Fibroblast of pulmonary artery (primary cell): ENCODE measurements around the gene AGPAT4.

Experiments used
- DNase-seq: peaks from one replicate; pipeline ENCODE4 v3.0.0-alpha.2; 2010; ENCODE audit warnings: low read depth
- H3K4me3 ChIP-seq: replicated peaks from 2 replicates; pipeline ENCODE4 v1.5.1; 2011; ENCODE audit warnings: low read depth, mild to moderate bottlenecking, control low read depth, low read length, moderate library complexity
- TF ChIP-seq, protein P1 (sequence below): IDR thresholded peaks from 2 replicates; pipeline ENCODE4 v1.5.1; 2011; ENCODE audit warnings: mild to moderate bottlenecking, control low read depth, low read length, inconsistent platforms; ENCODE audit errors: missing control alignments

Gene AGPAT4

DNA sequence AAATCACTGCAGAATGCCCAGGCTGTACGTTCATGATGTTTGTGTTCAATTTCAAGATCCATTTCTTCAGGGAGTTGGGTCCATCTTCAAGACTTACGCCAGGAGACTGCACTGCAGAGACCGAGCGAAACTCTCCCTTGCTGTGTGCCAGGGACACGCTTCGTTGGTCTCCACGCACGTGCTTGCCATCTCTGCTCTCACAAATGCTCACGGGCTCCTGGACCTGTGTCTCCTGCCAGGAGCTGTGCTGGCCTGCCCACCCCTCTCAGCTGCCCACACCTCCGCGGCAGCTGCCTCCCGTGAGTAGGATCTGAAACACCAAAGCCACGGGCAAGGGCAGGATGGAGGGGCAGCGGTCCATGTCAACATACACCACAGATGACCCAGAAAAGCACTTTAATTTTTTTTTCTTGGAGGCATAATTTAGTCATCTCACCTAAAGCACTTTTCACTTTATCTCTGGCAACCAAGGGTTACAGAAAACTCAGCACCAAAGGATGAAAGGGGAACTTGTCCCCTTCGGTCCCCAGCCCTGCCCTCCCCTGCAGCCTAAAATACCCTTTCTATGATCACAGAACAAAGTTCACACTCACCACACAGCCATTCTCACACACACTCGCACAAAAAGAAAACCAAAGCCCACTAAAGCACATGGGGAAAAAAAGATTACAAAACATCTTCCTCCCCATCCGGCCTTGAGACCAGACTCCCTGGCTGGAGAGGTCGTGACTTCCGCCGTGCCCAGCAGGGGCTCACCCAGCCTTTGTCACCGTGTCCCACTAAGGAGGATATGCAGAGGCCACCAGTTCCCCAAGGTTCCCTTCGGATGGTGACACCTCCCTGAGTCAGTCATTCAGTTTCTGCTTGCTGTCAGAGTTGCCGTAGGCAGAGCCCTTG lies 137.9 kb downstream of the AGPAT4 start:
- no peak for DNase-seq
- TF ChIP-seq, protein P1, sequence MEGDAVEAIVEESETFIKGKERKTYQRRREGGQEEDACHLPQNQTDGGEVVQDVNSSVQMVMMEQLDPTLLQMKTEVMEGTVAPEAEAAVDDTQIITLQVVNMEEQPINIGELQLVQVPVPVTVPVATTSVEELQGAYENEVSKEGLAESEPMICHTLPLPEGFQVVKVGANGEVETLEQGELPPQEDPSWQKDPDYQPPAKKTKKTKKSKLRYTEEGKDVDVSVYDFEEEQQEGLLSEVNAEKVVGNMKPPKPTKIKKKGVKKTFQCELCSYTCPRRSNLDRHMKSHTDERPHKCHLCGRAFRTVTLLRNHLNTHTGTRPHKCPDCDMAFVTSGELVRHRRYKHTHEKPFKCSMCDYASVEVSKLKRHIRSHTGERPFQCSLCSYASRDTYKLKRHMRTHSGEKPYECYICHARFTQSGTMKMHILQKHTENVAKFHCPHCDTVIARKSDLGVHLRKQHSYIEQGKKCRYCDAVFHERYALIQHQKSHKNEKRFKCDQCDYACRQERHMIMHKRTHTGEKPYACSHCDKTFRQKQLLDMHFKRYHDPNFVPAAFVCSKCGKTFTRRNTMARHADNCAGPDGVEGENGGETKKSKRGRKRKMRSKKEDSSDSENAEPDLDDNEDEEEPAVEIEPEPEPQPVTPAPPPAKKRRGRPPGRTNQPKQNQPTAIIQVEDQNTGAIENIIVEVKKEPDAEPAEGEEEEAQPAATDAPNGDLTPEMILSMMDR: no peak
- no peak overlapping the region for H3K4me3 ChIP-seq

DNA sequence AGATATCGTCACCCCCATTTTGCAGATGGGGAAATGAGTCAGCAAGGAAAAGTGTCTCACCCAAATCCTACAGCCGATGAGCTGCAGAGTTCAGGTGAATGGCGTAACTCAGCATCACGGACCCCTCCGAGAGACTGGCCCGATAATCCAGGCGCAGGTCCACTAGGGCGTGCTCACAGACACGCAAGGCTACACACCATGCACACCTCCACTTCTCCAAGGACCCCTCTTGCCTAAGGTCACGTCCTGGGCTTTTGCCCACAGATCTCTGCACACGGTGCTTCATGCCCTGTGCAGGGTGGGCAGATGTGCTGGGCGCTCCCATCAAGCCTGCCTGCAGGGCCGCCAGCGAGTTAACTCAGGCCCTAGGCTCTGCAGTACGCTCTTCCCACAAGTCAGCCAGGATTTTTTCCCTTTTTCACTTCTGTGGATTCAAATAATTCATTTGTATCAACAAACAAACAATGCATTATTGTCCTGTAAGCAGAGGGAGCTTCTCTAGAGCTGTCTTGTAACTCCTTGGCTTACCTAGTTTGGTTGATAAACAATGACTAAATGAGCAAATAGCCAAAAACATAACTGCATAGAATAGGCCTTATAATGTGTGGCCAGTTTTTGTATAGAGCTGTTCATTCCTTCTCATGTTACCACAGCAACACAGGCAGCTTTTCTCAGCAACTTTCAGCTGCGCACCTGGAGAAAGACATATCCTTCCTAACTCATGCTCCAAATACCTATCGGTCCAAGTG lies 139.1 kb downstream of the AGPAT4 start:
- DNase-seq: no peak
- TF ChIP-seq, protein P1: no peak
- no peak overlapping the region for H3K4me3 ChIP-seq

DNA sequence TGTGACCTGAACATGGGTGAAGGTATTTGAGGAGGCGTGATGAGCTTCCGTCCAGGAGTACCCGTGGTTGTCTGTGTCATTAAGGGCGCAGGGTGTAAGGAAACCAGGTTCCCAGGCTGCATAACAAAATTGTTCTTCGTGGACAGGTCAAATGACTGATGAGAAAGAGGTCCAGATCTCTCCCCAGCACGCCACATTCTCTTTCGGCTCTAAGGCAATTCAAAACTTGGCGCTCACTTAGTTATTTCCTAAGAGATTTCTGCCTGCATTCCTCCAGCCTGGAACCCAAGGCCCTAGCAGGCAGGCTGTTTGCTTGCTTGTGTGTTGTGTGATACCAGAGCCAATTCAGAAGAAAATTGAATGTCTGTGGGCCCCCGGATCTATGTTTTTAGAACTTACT lies 139.9 kb downstream of the AGPAT4 start:
- H3K4me3 ChIP-seq: no peak overlapping the region
- peak; percentile 7 for DNase-seq
- TF ChIP-seq, protein P1: no peak

DNA sequence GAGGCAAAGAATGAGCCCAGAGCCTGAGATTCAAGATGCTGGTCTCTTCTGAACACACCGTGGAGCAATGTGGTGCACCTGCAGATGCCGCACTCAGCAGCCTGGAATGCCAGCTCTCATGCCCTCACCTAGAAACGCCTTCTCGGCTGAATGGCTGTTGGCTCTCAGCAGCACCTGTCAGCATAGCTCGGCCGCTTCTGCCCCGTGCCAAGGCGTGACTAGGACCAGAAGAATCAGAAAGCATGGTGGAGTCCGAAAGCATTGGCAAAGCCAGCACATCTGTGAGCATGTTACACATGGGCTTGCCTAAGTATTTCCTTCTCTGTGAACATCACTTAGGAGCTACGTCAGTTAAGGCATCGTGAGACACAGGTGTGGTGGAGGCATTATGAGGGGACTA lies 141.5 kb downstream of the AGPAT4 start:
- TF ChIP-seq, protein P1: no peak
- DNase-seq: no peak

DNA sequence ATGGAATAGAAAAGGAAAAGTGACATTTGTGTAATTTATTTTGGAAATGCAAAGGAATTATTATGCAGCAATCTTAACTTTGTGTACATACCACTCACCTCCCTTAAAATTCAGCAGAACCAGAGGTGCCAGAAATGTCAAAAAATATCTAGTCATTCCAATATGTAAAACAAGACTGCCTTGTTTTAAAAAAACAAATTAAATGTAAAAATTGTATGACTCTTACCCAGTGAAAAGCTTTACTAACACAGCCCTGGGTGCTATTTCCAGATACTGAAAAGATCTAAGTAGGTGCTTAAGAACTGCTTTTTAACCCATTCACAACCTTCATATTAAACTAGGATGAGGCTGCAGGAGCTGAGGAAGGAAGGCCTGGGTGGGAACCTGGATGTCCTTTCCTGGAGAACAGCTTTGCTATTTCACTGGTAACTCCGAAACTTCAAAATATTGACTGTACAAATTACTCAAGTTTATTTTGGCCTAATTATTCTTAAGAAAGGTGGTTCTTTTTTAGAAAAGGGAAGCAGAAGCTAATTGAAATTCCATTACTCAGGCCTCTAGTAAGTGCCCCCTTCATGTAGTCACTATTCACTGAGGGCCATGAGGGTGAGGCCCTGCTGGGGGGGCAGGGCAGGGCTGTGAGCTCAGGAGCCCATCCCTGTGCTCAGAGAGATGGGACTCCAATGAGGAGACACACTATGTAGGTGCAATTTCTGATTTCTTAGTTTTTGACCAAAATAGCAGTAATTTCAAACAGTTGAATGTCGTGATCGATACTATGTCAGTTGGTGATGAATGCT lies 142.7 kb downstream of the AGPAT4 start:
- TF ChIP-seq, protein P1: no peak
- DNase-seq: no peak
- H3K4me3 ChIP-seq: no peak overlapping the region

More for the DNA sequence above, 141.5 kb downstream of the AGPAT4 start:
- H3K4me3 ChIP-seq: no peak overlapping the region

DNA sequence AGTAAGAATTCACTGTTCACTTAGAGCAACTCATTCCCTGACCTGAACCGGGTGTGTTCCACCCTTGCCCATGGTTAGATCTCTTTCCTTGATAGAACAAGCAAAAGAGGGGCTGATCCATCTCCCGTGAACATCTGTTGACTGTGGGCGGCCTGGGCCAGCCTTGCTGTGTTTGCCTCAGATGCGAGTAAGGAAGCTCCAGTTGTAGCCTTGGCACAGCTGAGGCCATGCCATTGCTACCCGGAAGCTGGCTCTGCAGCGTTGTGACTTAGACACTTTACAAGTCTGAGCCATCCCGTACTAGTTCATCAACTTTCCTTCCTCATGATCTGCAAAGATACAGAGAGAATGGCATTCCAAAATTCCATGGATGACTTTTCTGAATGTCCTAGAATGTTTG lies 143.3 kb downstream of the AGPAT4 start:
- no peak for DNase-seq
- H3K4me3 ChIP-seq: no peak overlapping the region
- TF ChIP-seq, protein P1: no peak
